PFSK-1 (cell line): ENCODE measurements around the gene IKZF3.

Experiments used
- POLR2AphosphoS5 ChIP-seq: IDR thresholded peaks from 2 replicates; pipeline ENCODE4 v1.6.1; 2012; ENCODE audit warnings: low read depth, mild to moderate bottlenecking, control low read depth, low read length, moderate library complexity
- TAF1 ChIP-seq: IDR thresholded peaks from 2 replicates; pipeline ENCODE4 v1.6.1; 2012; ENCODE audit warnings: low read length, control low read depth, borderline replicate concordance; ENCODE audit not compliant: insufficient read depth
- TF ChIP-seq, protein P1 (sequence below), 2 experiments: IDR thresholded peaks; 2 replicates each; pipeline versions ENCODE4 v1.6.1 to v1.8.0; 2011 to 2012; ENCODE audit warnings: low read depth in 2 of 2, low read length in 2 of 2, control low read depth in 1 of 2, inconsistent platforms in 1 of 2, mild to moderate bottlenecking in 1 of 2, moderate library complexity in 1 of 2; ENCODE audit not compliant: insufficient read depth in 1 of 2

- no peak for TF ChIP-seq POLR2AphosphoS5
- TF ChIP-seq, protein P1, sequence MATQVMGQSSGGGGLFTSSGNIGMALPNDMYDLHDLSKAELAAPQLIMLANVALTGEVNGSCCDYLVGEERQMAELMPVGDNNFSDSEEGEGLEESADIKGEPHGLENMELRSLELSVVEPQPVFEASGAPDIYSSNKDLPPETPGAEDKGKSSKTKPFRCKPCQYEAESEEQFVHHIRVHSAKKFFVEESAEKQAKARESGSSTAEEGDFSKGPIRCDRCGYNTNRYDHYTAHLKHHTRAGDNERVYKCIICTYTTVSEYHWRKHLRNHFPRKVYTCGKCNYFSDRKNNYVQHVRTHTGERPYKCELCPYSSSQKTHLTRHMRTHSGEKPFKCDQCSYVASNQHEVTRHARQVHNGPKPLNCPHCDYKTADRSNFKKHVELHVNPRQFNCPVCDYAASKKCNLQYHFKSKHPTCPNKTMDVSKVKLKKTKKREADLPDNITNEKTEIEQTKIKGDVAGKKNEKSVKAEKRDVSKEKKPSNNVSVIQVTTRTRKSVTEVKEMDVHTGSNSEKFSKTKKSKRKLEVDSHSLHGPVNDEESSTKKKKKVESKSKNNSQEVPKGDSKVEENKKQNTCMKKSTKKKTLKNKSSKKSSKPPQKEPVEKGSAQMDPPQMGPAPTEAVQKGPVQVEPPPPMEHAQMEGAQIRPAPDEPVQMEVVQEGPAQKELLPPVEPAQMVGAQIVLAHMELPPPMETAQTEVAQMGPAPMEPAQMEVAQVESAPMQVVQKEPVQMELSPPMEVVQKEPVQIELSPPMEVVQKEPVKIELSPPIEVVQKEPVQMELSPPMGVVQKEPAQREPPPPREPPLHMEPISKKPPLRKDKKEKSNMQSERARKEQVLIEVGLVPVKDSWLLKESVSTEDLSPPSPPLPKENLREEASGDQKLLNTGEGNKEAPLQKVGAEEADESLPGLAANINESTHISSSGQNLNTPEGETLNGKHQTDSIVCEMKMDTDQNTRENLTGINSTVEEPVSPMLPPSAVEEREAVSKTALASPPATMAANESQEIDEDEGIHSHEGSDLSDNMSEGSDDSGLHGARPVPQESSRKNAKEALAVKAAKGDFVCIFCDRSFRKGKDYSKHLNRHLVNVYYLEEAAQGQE (IDR thresholded peaks at IDR 0.05; ENCODE audit: insufficient read depth in 1 of 2, low read depth in 2 of 2, low read length in 2 of 2) = no peak
- no peak for TF ChIP-seq TAF1
Observed at GRCh38 chr17:39870776-39871175, 6.7 kb upstream of the IKZF3 start.
